HG03139 (cell line): Measurements from ENCODE around the gene WDHD1.
"Not testable (repeated sequence)": the region's sequence is repeated elsewhere in the genome, so short reads cannot be mapped to it uniquely, and the experiment has no call there.

Experiments used
- ATAC-seq: cut with Tn5 transposase; IDR thresholded peaks from one replicate; pipeline ENCODE4 v1.9.1; 2021; ENCODE audit not compliant: unreplicated experiment

Gene WDHD1

DNA sequence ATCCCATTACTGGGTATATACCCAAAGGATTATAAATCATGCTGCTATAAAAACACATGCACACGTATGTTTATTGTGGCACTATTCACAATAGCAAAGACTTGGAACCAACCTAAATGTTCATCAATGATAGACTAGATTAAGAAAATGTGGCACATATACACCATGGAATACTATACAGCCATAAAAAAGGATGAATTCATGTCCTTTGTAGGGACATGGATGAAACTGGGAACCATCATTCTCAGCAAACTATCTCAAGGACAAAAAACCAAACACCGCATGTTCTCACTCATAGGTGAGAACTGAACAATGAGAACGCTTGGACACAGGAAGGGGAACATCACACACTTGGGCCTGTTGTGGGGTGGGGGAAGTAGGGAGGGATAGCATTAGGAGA is 73.3 kb downstream of the WDHD1 start:
- ATAC-seq: not testable (repeated sequence)

DNA sequence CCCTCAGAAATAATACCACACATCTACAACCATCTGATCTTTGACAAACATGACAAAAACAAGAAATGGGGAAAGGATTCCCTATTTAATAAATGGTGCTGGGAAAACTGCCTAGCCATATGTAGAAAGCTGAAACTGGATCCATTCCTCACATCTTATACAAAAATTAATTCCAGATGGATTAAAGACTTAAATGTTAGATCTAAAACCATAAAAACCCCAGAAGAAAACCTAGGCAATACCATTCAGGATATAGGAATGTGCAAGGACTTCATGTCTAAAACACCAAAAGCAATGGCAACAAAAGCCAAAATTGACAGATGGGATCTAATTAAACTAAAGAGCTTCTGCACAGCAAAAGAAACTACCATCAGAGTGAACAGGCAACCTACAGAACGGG is 74.1 kb downstream of the WDHD1 start:
- not testable (repeated sequence) for ATAC-seq

DNA sequence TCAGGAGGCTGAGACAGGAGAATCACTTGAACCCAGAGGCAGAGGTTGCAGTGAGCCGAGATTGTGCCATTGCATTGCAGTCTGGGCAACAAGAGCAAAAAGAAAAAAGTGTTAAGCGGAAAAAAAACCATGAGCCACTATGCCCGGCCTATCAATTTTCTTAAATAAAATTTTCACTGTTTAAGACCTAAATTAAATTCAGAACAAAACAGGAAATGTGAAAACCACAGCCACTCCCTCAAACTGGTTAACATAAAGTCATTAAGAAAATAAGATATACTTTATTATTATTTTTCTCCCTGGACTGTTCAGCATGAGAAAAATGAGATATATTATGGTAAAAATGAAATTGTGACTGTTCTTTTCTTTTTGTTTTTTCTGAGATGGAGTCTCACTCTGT is 79.7 kb downstream of the WDHD1 start:
- ATAC-seq: no peak

DNA sequence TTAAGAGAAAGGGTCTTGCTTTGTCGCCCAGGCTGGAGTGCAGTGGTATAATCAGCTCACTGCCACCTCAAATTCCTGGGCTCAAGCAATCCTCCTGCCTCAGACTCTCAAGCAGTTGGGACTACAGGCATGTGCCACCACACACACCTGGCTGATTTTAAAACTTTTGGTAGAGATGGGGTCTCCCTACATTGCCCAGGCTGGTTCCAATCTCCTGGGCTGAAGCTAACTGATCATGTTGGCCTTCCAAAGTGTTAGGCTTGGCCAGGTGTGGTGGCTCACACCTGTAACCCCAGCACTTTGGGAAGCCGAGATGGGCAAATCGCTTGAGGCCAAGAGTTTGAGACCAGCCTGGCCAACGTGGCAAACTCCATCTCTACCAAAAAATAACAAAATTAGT is 80.4 kb downstream of the WDHD1 start:
- ATAC-seq: no peak

DNA sequence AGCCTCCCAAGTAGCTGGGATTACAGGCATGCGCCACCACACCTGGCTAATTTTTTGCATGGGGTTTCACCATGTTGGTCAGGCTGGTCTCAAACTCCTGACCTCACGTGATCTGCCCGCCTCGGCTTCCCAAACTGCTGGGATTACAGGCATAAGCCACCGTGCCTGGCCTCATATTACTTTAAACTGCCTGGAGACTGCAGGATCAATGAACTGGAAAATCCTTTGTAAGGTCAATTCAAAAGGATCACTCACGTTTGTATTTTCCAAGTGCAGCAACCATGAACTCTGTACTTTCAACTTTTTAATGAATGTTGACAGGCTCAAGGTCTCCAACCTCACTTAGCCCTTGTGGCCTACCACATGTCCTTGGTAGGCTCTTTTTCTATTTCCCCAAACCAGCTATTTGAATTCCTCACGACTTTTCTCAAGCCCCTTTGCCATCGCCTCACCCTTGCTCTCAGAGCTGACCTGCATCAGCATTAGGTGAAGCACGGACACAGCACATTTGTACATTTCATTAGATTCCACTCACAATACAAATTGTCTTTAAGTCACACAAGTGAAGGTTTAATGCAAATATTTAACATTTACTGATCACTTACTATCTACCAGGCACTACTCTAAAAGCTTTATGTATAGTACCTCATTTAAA is 82.0 kb downstream of the WDHD1 start:
- no peak for ATAC-seq

DNA sequence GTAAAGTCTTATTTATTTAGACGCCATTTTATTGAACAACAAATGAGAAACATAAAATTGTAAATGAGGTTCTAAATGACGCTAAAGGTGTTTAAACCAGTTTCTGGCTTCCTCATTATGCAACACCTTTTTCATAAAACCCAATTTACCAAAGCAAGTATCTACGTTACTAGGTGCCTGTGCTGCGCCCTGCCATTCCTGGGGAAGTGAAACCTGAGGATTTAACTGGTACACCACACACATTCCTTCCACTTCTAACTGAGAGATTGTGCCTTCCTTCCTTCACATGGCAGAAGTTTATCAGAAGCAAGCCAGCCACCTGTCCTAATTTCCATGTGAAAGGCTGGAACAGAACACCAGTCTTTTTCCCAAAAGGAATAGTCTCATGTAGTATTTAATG is 84.0 kb downstream of the WDHD1 start:
- no peak for ATAC-seq

DNA sequence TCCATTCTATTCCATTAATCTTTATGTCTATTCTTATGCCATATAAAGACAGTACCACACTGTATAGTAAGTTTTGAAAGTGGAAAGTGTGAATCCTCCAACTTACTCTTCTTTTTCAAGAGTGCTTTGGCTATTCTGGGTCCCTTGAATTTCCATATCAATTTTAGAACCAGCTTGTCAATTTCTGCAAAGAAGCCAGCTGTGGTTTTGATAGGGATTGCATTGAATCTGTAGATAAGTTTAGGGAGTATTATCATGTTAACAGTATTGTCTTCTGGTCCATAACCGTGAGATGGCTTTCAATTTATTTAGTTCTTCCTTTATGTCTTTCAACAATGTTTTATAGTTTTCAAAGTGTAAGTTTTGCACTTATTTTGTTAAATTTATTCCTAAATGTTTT is 90.1 kb downstream of the WDHD1 start:
- no peak for ATAC-seq

DNA sequence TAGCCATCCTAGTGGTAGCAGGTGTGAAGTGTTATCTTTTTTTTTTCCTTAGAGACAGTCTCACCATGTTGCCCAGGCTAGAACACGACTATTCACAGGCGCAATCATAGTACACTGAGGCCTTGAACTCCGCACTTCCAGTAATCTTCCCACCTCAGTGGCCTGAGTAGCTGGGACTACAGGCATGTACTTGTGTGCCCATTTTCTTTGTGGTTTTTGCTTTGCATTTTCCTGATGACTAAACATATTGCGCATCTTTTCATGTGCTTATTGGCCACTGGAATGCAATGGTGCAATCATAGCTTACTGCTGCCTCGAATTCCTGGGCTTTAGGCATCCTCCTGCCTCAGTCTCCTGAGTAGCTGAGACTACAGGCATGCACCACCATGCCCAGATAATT is 90.9 kb downstream of the WDHD1 start:
- no peak for ATAC-seq

DNA sequence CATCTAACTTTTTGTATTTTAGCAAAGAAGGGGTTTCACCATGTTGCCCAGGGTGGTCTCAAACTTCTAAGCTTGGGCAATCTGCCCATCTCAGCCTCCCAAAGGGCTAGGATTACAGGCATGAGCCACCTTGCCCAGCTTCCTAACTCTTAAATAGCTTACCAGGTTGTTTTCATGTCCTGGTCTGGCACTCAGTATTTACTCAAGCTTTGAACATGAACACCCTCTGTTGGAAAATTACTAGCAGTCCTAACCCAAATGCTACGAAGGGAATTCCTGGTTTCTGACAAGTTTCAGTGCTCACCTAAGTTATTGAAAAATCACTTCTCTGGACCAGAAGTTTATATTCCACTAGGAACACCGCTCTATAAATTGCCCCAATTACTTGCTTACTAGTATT is 91.8 kb downstream of the WDHD1 start:
- no peak for ATAC-seq

DNA sequence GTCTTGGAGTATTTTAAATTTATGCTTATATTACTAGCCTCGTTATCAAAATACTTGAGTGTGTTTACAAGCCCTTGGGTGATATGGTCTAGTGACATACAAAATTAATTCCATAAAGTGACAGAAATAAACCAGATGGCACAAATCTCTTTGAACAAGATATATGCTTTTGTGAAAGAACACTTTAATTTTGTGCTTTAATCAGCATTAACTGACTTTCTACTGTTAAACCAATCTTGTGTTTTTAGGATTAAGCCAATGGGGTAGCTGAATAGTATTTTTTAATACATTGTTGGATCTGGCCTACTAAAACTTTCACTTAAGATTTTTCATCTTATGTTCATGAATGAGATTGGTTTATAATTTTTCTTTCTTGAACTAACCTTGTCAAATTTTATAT is 93.9 kb downstream of the WDHD1 start:
- ATAC-seq: no peak

DNA sequence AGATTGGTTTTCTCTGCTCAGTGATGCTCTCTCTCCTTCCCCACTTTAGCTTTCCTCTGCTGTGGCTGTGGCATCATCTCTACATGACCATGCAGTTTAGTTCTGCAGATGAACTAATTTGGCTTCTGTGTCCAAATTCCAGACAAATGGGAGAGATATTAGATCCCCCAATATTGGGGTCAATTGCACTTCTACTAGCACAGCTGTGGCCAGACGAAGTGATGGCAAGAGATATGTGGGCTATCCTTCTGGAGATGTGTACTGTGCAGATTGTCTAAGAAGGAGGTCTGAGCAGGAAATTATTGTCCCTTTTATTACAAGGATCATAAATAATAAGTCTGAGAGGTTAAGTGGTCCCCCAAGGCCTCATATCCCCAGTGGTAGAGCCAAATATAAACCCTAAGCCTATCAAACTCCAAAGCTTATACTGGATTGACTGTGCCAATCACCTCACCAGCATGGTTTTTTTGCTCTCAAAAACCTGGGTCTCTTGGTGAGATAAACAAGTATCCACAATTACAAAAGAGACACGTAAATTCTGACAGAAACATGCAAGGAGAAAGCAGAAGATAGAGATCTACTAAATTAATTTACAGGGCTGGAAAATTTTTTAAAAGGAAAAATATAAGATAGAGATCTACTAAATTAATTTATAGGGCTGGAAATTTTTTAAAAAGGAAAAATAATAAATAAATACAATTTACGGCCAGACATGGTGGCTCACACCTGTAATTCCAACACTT is 95.1 kb downstream of the WDHD1 start:
- ATAC-seq: no peak

DNA sequence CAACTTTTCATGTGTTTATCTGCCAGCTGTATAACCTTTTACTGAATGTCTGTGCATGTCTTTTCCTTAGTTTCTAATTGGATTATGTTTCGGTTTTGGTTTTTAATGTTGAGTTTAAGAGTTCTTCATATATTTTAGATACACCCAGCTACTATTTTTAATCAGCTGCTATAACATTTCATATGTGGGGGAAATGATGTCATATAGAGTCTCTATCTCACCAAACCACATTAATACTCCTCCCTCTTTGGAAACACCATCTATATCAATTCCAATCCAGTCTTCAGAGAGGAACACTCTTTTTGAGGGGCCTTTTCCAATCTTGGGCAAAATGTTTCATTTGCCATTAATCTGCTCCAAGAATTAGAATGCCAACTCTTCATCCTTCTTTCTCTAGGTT is 95.8 kb downstream of the WDHD1 start:
- ATAC-seq: no peak

DNA sequence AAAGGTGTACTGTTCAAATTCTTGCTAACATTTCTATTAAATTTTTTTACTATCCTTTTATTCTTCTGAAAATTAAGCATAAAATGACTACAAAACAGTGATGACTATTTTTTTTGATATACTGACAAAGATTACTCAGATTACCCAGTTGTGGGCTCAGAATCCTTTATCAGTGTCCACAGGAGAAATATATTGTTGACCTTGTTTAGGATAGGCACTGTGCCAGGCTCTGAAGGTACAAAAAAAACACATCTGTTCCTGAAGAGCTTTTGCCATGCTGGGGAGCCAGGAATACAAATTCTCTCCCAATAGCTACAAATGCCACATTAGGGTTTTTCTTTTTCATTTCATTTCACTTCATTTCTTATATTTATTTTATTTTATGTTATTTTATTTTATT is 97.3 kb downstream of the WDHD1 start:
- ATAC-seq: no peak

DNA sequence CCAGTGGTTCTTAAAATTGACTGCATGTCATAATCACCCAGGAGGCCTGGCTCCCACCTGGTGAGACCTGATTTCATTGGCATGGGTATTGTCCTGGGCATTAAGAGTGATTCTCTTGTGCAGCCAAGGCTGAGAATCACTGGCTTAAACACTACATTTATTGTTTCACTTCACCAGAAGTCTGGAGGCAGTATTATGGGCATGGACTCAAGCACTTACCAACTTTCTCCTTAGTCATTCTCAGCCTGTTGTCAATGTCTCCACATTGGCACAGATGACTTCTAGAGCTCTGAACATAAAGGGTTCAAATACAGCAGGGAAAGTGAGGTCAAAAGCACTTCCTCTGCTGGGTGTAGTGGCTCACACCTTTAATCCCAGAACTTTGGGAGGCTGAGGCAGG is 98.7 kb downstream of the WDHD1 start:
- no peak for ATAC-seq

DNA sequence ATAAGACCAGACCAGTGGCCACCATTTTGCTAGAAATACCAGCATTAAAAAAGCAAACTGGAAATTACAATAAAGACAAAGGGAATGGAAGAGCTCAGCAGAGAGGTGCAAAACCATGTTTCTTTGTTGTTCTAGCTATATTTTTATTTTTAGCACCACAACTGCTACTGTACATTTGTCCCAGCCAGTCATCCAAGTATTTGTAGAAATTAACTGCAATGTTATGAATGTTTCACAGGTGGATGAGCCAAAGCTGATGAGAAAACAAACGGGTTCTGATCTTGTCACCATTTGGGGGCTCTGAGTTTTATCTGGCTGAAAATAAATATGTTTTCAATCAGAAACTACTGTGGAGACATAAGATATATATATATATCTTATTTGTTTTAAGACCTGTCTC is 99.3 kb downstream of the WDHD1 start:
- no peak for ATAC-seq

DNA sequence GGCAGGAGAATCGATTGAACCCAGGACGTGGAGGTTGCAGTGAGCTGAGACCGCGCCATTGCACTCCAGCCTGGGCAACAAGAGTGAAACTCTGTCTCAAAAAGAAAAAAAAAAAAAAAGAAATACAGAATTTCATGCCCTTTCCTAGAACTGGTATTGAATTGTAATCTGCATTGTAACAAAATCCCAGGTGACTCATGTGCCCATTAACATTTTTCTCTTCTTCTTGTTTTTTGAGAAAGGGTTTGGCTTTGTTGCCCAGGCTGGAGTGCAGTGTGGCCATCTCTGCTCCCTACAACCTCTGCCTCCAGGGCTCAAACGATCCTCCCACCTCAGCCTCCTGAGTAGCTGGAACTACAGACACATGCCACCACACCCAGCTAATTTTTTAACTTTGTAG is 100.3 kb downstream of the WDHD1 start:
- not testable (repeated sequence) for ATAC-seq

DNA sequence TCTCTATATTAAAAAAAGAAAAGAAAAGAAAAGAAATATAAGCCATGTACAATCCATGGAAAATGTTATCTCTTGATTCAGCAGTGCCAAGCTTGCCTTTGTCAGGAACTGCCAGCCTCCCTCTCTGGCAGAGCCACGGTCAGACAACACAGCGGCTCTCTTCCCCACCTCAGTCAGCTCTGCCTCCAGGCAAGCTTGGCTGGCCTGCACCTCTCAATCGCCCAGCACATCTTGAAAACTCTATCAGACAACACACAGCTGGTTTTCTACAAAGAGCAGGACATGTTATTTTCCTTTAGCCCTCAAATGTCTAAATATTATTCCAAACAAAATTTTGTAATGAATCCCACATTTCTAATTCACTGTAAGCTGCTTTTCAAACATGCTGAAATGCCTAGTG is 104.3 kb downstream of the WDHD1 start:
- no peak for ATAC-seq

DNA sequence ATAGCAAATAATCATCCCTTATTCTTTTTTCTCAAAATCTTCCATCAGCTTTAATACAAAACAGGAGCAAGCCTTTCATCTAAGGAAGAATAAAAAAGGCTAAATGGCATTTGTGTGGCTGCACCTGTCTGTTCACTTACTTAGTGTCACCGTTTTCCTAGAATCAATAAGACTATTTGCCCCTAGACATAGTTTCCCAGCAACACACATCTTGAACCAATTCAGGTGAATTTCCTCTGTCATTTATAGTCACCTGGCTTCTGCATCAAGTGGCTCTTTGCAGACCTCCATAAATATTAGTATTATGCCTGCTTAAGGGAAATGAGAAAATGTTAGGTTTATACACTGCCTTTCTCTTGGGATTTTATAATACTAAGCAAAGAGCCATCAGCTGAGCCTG is 106.8 kb downstream of the WDHD1 start:
- no peak for ATAC-seq

DNA sequence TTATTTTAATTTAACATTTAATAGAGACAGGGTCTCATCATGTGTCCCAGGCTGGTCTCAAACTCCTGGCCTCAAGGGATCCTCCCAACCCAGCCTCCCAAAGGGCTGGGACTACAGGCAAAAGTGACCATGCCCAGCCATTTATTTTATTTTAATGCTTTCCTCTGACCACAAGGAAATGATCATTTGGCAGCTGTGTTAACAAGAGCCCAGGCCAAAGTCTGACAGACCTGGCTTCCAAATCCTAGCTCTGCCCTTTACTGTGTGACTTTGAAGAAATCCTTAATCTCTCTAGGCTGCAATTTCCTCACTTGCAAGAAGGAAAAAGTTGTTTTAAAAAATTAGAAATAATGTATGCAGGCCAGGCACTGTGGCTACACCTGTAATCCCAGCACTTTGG is 107.6 kb downstream of the WDHD1 start:
- no peak for ATAC-seq

DNA sequence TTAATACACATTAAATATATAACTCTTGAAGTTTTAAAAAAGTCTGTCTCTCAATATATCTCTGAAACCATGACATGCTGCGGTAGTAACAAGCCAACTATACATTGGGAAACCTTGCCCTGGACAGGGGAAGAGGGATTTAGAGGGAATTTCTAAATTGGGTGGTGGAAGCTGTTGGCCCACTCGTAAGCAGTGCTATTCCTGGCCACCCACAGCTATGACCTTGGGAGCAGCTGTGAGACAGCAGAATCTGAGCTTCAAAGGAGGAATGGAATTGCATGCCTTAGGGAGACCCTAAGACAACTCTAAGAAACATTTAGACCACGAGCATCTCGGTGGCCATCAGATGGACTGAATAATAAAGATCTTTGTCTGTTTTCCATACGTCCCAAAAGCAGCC is 108.5 kb downstream of the WDHD1 start:
- ATAC-seq: no peak

DNA sequence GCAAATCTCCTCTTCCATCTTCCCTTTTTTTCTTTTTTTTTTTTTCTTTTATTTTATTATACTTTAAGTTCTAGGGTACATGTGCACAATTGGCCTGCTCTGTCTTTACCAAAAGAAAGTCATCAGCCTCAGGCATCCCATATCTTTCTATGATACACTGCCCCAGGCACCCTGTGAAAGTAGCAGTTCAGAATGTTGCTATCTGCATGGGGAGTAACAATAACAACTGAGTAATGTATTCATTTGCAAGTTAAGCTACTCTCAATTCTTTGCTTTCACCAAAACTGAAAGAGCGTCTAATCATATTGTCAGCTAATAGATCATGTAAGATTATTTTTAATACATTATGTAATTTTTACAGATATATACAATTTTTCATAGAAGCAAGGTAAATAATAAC is 110.8 kb downstream of the WDHD1 start:
- ATAC-seq: no peak

DNA sequence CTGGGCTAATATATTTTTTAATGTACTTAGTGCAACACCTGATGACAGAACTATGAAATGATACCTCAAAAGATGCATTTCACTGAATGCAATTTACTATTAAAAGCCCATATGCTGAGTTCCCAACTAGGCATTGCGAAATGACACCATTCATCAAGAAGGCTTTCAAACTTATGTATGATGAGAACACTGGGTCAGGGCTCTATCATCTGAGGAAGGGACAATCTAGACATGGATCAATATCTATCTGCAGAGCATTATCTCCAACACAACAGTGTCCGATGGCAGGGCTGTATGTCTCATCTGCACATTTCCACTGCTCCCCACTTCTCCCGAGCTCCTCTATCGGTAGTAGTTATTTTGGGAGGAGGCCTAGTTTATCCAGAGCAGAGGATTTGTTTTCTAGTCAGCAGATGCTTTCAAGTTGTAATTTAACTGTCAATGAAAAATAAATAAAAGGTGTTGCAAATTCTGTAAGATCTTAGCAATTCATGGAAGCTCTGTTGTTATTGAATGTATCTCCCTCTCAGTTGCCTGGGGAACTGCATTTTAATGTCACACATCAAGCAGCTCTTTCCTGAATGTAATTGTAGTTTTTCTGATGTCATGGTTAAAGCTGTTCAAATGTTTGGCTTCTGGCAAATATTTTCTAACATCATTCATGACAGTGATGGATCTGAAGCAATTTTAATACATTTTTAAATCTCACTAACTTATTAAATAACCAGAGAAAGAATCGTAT is 116.9 kb downstream of the WDHD1 start:
- no peak for ATAC-seq
